GM12878 (cell line): ENCODE data around the gene LRRN4CL. TPM values are rescaled to one million over a fixed set of nuclear protein-coding genes. Genes with fewer than 3 reads are reported as not detected.

ENCODE experiments used
- ASH2L ChIP-seq: fragments of 300-600, 200-600 bp; sonication (generic); IDR thresholded peaks from 2 replicates; pipeline ENCODE4 v1.6.1; 2017; ENCODE audit warnings: low read depth, mild to moderate bottlenecking, borderline replicate concordance
- BACH1 ChIP-seq: fragments of 450-650 bp; IDR thresholded peaks from 2 replicates; pipeline ENCODE4 v1.6.1; 2017; ENCODE audit warnings: mild to moderate bottlenecking, borderline replicate concordance
- BMI1 ChIP-seq: fragments of 450-650 bp; IDR thresholded peaks from 2 replicates; pipeline ENCODE4 v1.6.1; 2016; ENCODE audit warnings: mild to moderate bottlenecking, moderate library complexity, borderline replicate concordance
- CEBPZ ChIP-seq: fragments of 150-350 bp; IDR thresholded peaks from 2 replicates; pipeline ENCODE4 v1.6.1; 2016; ENCODE audit warnings: low read depth, low read length
- DPF2 ChIP-seq: fragments of 450-650 bp; IDR thresholded peaks from 2 replicates; pipeline ENCODE4 v1.6.1; 2017; ENCODE audit warnings: mild to moderate bottlenecking
- EED ChIP-seq: sonication (generic); IDR thresholded peaks from 2 replicates; pipeline ENCODE4 v1.6.1; 2016; ENCODE audit warnings: antibody characterized with exemption, low read depth
- ELK1 ChIP-seq: IDR thresholded peaks from 2 replicates; pipeline ENCODE4 v1.6.1; 2012; ENCODE audit warnings: low read depth, low read length, improper control_type of control experiment
- KLF5 ChIP-seq: fragments of 450-650 bp; IDR thresholded peaks from 2 replicates; pipeline ENCODE4 v1.6.1; 2014; ENCODE audit warnings: mild to moderate bottlenecking; ENCODE audit not compliant: partially characterized antibody
- MEF2A ChIP-seq: IDR thresholded peaks from 2 replicates; pipeline ENCODE4 v1.6.1; 2011; ENCODE audit warnings: low read depth, mild to moderate bottlenecking, low read length, moderate library complexity; ENCODE audit not compliant: insufficient read depth
- NKRF ChIP-seq: fragments of 450-650 bp; conservative IDR thresholded peaks from 2 replicates; pipeline ENCODE4 v1.6.1; 2017; ENCODE audit warnings: mild to moderate bottlenecking, moderate library complexity
- SMAD1 ChIP-seq: fragments of 450-650 bp; IDR thresholded peaks from 2 replicates; pipeline ENCODE4 v1.6.1; 2018; ENCODE audit warnings: mild to moderate bottlenecking, low read depth; ENCODE audit not compliant: partially characterized antibody
- ZBTB11 ChIP-seq: fragments of 450-650 bp; formaldehyde crosslinking; IDR thresholded peaks from 2 replicates; pipeline ENCODE4 v1.5.0; 2022; ENCODE audit warnings: mild to moderate bottlenecking, missing genetic modification characterization
- ZNF384 ChIP-seq: IDR thresholded peaks from 2 replicates; pipeline ENCODE4 v1.6.1; 2012; ENCODE audit warnings: low read depth, mild to moderate bottlenecking, low read length, improper control_type of control experiment, borderline replicate concordance
- ZSCAN29 ChIP-seq: fragments of 450-650 bp; IDR thresholded peaks from 2 replicates; pipeline ENCODE4 v1.6.1; 2017; ENCODE audit warnings: mild to moderate bottlenecking, moderate library complexity
- polyA plus RNA-seq, 11 experiments: library from polyadenylated mRNA; depleted of rRNA in 4 of 11; unstranded in 6 of 11; stranded (reverse) in 5 of 11; fragments of >200 nt; fragmentation: Nextera tagmentation in 4 of 11; fragmentation: Illumina TruSeq in 1 of 11; extraction: Ambion mirVana in 4 of 11; extraction: Trizol in 1 of 11; gene quantifications; 1 replicate in 1 of 11; 2 replicates in 10 of 11; pipeline versions ENCODE4 v1.2.1 to v1.2.3, GENCODE V29; 2011 to 2016; ENCODE audit warnings: inconsistent platforms in 2 of 11, missing spikeins in 2 of 11, low read depth in 1 of 11
- total RNA-seq, 4 experiments: library from RNA; depleted of rRNA in 3 of 4; stranded (reverse); fragments of >200 nt in 3 of 4; fragmentation: Illumina TruSeq in 1 of 4; extraction: Trizol in 1 of 4; gene quantifications; 2 replicates each; pipeline versions ENCODE4 v1.2.1 to v1.2.3, GENCODE V29; 2013 to 2021

The LRRN4CL gene
- total and polyA plus RNA-seq, 10 of the 15 experiments (the other 5 are each of a cell fraction or from before 2014, with no cell fraction given) = 0.01 to 0.06 TPM; not detected in 8

- TF ChIP-seq ELK1 (peak; percentile 68), DPF2 (peak; percentile 83; the same call in 1 of the 2 replicates), EED (no peak), ZBTB11 (CRISPR knock-in tag) (no peak), ASH2L (no peak), MEF2A (0 out of 2 replicates have a peak, but pooled peaks have one; percentile 14), ZSCAN29 (peak; percentile 36; the same call in 1 of the 2 replicates), CEBPZ (no peak), KLF5 (peak; percentile 16), SMAD1 (no peak), BMI1 (no peak), ZNF384 (no peak), NKRF (peak; percentile 61), BACH1 (peak; percentile 91)
Measured at GRCh38 chr11:62727165-62727871, 38.0 kb upstream of the LRRN4CL start, which contains the start of gene HNRNPUL2 (continued).
